Activated CD4-positive, alpha-beta T cell treated with anti-CD3 and anti-CD28 coated beads, Interleukin-2, amount 50 U/mL, for 4 hours (primary cell): Measurements from ENCODE around the gene ZNF664.

Experiments
- DNase-seq, 2 experiments: peaks; one replicate each; pipeline ENCODE4 v3.0.0-alpha.2; 2020

ZNF664 gene

DNA sequence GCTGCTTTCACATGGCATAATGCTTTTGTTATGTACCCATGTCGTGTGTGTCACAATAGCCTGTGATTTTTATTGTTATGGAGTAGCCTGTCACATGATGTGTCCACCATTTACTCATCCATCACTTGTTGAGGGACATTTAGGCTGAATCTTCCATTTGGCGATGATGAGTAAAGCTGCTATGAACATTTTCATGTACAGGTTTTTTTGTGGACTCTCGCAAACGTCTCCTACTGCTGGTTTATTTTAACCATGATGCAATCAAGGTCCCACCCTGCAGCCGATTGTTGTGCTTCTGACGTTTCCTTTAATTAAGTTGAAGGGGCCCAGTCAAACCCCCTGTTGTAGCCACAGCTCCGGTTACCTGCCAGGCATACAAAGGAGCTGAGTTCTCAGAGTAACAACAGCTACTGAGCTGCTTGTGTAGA is 63.2 kb downstream of the ZNF664 start:
- DNase-seq = no peak

- DNase-seq = peak; percentile 29 to 38
These were observed 63.7 kb downstream of the ZNF664 start for GRCh38 chr12:124036657-124037109.

- DNase-seq = no peak
These were observed 64.3 kb downstream of the ZNF664 start for GRCh38 chr12:124037331-124037730.

DNA sequence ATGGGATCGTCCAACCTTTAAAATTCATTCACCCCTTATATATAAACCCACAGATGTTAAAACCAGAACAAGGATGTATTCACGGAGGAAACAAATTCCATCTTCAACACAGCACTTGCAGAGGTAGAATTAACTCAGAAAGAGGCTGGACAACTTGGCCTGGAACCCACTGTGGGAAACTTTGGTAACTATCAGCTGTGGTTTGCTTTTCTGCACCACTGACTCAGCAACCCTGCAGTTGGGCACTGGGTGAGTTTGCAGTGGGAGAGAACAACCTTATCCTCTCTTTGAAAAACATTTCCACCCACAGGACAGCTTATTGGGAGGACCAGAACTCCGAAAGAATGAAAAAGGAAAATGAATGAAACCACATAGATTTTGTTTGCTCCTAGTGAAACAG is 66.3 kb downstream of the ZNF664 start:
- DNase-seq = no peak

- no peak for DNase-seq
These were observed 67.3 kb downstream of the ZNF664 start for GRCh38 chr12:124040291-124040690.

DNA sequence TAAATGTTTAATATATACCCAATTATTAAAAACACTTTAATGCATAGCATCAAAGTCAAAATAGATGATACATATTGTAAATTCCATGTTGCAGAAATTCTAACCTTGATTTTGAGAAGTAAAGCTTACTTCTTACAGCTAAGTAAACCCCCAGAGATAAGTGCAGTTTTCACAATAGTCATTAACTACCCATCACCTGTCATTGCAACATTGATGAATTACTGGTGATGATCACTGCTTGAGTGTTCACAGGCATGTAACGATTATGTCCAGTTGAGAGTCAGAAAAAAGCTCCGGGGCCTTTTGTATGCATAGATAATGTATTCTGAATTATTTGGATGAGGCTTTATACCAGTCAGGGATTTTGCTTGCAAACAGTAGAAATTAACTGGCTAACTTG is 67.7 kb downstream of the ZNF664 start:
- DNase-seq = no peak

DNA sequence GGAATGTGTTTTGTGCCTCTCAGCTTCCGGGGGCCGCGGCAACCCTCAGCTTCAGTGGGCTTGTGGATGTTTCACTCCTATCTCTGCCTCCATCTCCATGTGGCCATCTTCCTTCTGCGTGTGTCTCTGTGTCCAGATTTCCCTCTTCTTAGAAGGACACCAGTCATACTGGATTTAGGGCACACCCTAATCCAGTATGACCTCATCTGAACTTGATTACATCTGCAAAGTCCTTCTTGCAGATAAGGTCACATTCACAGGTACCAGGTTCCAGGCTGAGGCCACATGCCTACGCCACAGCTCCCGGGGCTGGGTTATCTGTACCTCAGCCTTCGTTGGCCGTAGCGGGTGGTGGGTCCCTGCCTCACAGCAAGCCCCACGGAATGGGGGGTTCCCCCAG is 68.9 kb downstream of the ZNF664 start:
- DNase-seq = no peak

DNA sequence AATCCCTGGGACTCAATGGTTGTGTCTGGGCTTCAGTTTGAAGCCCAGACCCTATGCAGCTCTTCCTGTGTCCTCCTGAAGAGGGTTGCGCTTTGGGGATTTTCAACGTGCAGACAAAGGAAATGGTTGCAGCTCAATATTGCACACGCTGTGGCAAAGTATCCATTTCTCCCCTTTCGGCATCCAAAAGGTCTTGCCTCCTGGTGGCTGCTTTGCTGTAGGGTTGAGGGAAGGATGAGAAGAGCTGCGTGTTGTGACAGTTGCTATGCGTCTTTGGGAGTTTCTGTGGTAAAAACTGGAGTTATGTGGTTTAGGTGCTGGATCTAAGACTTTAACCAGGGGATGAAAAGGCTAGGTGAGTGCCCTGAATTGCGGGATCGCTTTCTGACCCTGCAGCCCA is 71.0 kb downstream of the ZNF664 start:
- no peak for DNase-seq

GRCh38 chr12:124044809-124045321 is 71.8 kb downstream of the ZNF664 start:
- no peak for DNase-seq

DNA sequence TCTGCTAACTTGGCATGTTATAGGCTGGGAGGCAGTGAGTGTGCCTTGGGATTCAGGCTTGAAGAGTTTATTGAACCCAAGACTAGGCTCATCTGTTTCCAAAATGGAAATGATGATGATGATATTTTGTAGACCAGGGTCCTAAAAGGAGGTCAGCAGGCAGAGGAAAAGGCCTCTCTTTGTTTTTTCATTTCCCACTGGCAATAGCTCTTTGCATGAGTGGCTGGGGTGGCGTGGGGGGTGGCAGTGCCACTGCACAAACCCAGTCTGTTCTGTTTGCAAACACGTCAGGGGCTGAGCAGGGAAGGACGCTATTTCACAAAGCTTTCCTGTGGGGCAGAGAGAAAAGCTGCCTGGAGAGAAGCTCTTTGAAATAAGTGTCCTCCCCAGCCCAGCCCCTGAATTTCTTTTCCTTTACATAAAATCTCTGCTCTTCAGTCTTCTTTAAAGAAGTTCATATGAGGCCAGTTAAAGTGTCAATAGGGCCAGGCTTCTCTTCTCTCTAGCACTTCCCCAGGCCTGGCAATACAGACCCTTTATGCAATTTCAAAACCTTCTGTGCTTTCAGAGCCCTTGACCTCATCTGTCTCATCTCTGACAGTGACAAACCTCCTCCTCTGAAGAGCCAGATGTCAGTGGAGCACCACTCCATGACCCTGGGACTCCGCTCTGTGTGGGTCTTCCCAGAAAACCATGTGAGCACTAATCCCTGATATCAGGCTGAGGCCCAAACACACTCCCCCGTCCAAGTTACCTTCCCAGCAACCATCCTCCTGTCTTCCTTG is 72.8 kb downstream of the ZNF664 start:
- no peak for DNase-seq

- no peak for DNase-seq
These were observed 73.4 kb downstream of the ZNF664 start for GRCh38 chr12:124046456-124046740.

DNA sequence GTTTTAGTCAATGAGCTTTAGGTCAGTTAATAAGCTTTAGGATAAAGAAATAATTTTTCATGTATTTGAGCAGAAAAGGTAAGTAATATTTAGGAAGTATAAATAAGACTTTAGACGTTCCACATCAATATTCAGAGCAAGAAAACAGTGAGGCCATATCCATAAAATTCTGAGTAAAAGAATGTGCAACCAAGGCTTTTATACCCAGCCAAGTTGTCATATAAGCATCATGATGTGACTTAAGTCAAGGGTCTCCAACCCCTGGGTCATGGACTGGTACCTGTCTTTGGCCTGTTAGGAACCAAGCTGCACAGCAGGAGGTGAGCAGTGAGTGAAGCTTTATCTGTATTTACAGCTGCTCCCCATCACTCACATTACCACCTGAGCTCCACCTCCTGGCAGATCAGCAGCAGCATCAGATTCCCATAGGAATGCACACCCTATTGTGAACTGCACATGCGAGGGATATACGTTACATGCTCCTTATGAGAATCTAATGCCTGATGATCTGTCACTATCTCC is 74.1 kb downstream of the ZNF664 start:
- no peak for DNase-seq

DNA sequence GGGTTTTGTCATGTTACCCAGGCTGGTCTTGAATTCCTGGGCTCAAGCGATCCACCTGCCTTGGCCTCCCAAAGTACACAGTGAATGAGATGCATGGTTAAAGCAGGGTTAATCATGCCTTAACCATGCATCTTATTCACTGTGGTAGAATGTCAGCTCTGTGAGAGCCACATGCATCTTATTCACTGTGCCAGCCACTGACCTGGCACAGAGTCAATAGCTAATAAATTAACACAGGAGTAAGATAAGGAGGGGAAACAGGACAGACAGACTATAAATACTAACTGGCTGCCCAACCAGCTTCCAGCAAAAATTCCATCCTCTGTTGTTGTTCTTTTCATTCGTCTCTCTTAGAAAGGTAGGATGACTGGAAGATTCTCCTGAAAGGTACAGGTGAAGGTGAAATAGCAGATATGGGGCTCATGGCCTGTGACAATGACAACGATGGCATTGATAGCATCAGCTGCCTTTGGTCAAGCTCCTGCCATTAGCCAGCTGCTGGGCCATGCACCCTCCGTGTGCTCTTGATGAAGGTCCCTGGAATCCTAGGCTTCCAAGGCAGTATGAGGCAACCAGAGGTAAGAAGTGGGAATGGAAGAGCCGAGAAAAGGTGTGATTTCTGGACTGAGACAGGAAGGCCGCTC is 76.6 kb downstream of the ZNF664 start:
- DNase-seq = no peak

- no peak for DNase-seq
These were observed 80.8 kb downstream of the ZNF664 start for GRCh38 chr12:124053851-124054250.

- no peak for DNase-seq
These were observed 82.1 kb downstream of the ZNF664 start for GRCh38 chr12:124055066-124055465.

- DNase-seq = no peak
These were observed 84.7 kb downstream of the ZNF664 start for GRCh38 chr12:124057691-124058090.

DNA sequence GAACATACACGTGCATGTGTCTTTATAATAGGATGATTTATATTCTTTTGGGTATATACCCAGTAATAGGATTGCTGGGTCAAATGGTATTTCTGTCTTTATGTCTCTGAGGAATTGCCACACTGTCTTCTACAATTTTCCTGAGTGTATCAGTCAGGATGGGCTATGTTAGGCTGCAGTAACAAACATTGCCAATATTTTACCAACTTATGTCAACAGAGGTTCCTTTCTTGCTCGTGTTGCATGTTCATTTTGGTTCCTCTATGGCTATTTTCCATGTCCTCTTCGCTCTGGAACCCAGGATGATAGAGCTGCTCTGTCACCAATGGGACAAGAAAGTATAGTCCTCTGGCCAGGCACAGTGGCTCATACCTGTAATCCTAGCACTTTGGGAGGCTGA is 86.7 kb downstream of the ZNF664 start:
- no peak for DNase-seq
